HG03521 (cell line): ENCODE results near the gene FADS3.

Experiments
- ATAC-seq: cut with Tn5 transposase; IDR thresholded peaks from one replicate; pipeline ENCODE4 v1.9.1; 2021; ENCODE audit warnings: mild to moderate bottlenecking, moderate library complexity; ENCODE audit not compliant: unreplicated experiment

FADS3 gene

GRCh38 chr11:61891331-61892084 lies at the start of gene FADS3:
Gene FADS3, minus strand, starts transcription at chr11:61891545. Its CDS starts 164 bp downstream, at chr11:61891381.
- peak; percentile 44 for ATAC-seq

GRCh38 chr11:61940466-61940865 lies 49.1 kb upstream of the FADS3 start:
- no peak for ATAC-seq

- no peak for ATAC-seq
Observed at GRCh38 chr11:61935861-61936260, 44.5 kb upstream of the FADS3 start.

- ATAC-seq: no peak
Observed at GRCh38 chr11:61930933-61931332, 39.6 kb upstream of the FADS3 start.

- no peak for ATAC-seq
Observed at GRCh38 chr11:61928606-61929005, 37.3 kb upstream of the FADS3 start.

- ATAC-seq: no peak
Observed at GRCh38 chr11:61927501-61927900, 36.2 kb upstream of the FADS3 start.

GRCh38 chr11:61926235-61926634 lies 34.9 kb upstream of the FADS3 start:
- ATAC-seq: no peak

GRCh38 chr11:61925736-61926135 lies 34.4 kb upstream of the FADS3 start:
- no peak for ATAC-seq

GRCh38 chr11:61924064-61924455 lies 32.7 kb upstream of the FADS3 start:
- ATAC-seq: no peak

- ATAC-seq: no peak
Observed at GRCh38 chr11:61923166-61924063, 32.1 kb upstream of the FADS3 start.

- no peak for ATAC-seq
Observed at GRCh38 chr11:61922539-61922938, 31.2 kb upstream of the FADS3 start.

GRCh38 chr11:61921446-61921845 lies 30.1 kb upstream of the FADS3 start:
- no peak for ATAC-seq

- no peak for ATAC-seq
Observed at GRCh38 chr11:61919705-61920631, 28.6 kb upstream of the FADS3 start.

GRCh38 chr11:61918938-61919704 lies 27.8 kb upstream of the FADS3 start:
- no peak for ATAC-seq

- no peak for ATAC-seq
Observed at GRCh38 chr11:61918251-61918937, 27.0 kb upstream of the FADS3 start.

- ATAC-seq: no peak
Observed at GRCh38 chr11:61917334-61918109, 26.2 kb upstream of the FADS3 start, which contains the start of gene RAB3IL1. Gene RAB3IL1, minus strand, starts transcription at chr11:61917566. Its CDS starts 199 bp downstream, at chr11:61917367.

GRCh38 chr11:61916737-61917333 lies 25.5 kb upstream of the FADS3 start:
- no peak for ATAC-seq

GRCh38 chr11:61914471-61915171 lies 23.3 kb upstream of the FADS3 start:
- no peak for ATAC-seq
